Right kidney (tissue), 1 donor: ENCODE measurements around the gene NBPF20.
"Not testable (repeated sequence)": the region's sequence is repeated elsewhere in the genome, so short reads cannot be mapped to it uniquely, and the experiment has no call there.

Source experiments
- DNase-seq: peaks from one replicate; pipeline ENCODE4 v3.0.0-alpha.2; 2016

NBPF20 gene

GRCh38 chr1:145424612-145425435, 579 bp downstream of the NBPF20 start:
- DNase-seq, result peak; percentile 32

GRCh38 chr1:145415149-145415548, 10.3 kb downstream of the NBPF20 start:
- not testable (repeated sequence) for DNase-seq

- DNase-seq, result not testable (repeated sequence)
Observed at GRCh38 chr1:145407266-145407665, 18.1 kb downstream of the NBPF20 start.

- DNase-seq, result not testable (repeated sequence)
Observed at GRCh38 chr1:145404949-145405348, 20.5 kb downstream of the NBPF20 start.

- not testable (repeated sequence) for DNase-seq
Observed at GRCh38 chr1:145400701-145401100, 24.7 kb downstream of the NBPF20 start.
